Activated T-cell treated with anti-CD3 and anti-CD28 coated beads, Interleukin-2, amount 50 U/mL, for 24 hours (primary cell): ENCODE results near the gene SHROOM2.

Source experiments
- DNase-seq: peaks from one replicate; pipeline ENCODE4 v3.0.0-alpha.2; 2020
- H3K27ac Mint-ChIP-seq: 2 replicates; pipeline ENCODE4 v1.8.0; 2020; ENCODE audit warnings: mild to moderate bottlenecking, mixed read lengths
- H3K27me3 Mint-ChIP-seq: 2 replicates; pipeline ENCODE4 v1.8.0; 2020; ENCODE audit warnings: mixed read lengths
- H3K36me3 Mint-ChIP-seq: 2 replicates; pipeline ENCODE4 v1.8.0; 2020; ENCODE audit warnings: low read depth, mixed read lengths
- H3K4me1 Mint-ChIP-seq: 2 replicates; pipeline ENCODE4 v1.8.0; 2020; ENCODE audit warnings: low read depth, mixed read lengths
- H3K4me3 Mint-ChIP-seq: 2 replicates; pipeline ENCODE4 v1.8.0; 2020; ENCODE audit warnings: mild to moderate bottlenecking, moderate library complexity, mixed read lengths
- H3K9me3 Mint-ChIP-seq: 2 replicates; pipeline ENCODE4 v1.8.0; 2020; ENCODE audit warnings: mixed read lengths

Gene SHROOM2

GRCh38 chrX:9906919-9907318 lies 120.7 kb downstream of the SHROOM2 start:
- Mint-ChIP-seq H3K4me3 (no peak overlapping the region), H3K4me1 (peaks cover 6% of the 10 kb centered on the region), H3K9me3 (no peaks in the 10 kb centered on the region), H3K36me3 (no peaks in the 10 kb centered on the region), H3K27me3 (peaks cover 62% of the 10 kb centered on the region), H3K27ac (no peak overlapping the region)
- no peak for DNase-seq

DNA sequence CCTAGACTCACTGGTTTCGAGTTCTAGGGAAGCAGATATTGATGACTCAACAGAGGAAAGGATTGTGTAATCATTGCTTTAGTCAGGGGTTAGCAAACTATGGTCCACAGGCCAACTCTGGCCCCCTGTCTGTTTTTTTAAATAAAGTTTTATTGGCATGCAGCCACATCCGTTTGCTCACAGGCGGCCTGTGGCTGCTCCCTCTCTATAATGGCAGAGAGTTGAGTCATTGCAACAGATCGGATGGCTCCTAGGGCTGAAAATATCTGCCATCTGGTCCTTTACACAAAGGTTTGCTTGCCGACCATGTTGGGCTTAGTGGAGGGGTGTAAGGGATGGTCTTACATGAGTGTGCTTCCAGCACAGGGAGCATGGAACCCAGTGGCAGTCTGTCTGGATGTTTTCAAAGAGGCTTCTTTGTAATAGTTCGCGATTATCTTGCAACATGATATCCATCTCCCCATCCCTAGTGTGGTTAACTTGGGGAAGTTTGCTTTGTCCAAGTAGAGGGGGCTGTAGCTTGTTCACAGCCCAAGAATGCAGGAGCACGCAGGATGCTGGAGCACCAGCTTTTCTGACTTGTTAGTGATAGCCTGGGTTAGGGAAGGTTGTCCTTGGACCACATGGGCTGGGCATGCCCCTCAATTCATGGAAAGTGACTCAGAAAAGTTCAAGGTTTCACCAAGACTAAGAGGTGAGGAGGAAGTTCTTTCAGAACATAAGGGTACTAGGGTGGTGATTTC lies 121.6 kb downstream of the SHROOM2 start:
- Mint-ChIP-seq H3K27ac (no peak overlapping the region), H3K36me3 (no peaks in the 10 kb centered on the region), H3K9me3 (no peaks in the 10 kb centered on the region), H3K4me3 (no peak overlapping the region), H3K27me3 (peaks cover 62% of the 10 kb centered on the region), H3K4me1 (peaks cover 6% of the 10 kb centered on the region)
- no peak for DNase-seq

DNA sequence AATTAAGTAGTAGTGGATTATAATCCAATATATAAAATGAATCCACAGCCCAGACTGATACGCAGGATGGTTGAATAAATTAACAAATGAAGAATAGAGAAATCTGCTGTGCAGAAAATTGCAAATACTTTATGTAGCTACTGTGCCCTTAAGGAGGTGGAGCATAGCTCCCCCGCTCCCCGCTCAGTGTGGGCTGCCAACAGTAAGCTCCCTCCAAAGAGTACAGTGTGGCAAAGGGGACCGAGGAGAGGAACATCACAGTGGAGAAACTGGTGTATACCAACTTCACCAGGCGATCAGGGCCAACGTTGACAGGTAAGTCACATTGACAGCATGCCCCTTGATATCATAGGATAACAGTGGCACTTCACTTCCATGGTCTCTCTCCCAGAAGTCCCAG lies 123.0 kb downstream of the SHROOM2 start:
- Mint-ChIP-seq H3K9me3 (no peaks in the 10 kb centered on the region), H3K4me3 (no peak overlapping the region), H3K27me3 (peaks cover 60% of the 10 kb centered on the region), H3K36me3 (no peaks in the 10 kb centered on the region), H3K4me1 (peaks cover 6% of the 10 kb centered on the region), H3K27ac (no peak overlapping the region)
- no peak for DNase-seq

- peaks cover 3% of the 10 kb centered on the region for H3K4me1 Mint-ChIP-seq
- H3K9me3 Mint-ChIP-seq = no peaks in the 10 kb centered on the region
- H3K27me3 Mint-ChIP-seq = peaks cover 63% of the 10 kb centered on the region
- no peaks in the 10 kb centered on the region for H3K36me3 Mint-ChIP-seq
- no peak overlapping the region for H3K4me3 Mint-ChIP-seq
- no peak overlapping the region for H3K27ac Mint-ChIP-seq
- DNase-seq = no peak
Measured at GRCh38 chrX:9911487-9911886, 125.3 kb downstream of the SHROOM2 start.

DNA sequence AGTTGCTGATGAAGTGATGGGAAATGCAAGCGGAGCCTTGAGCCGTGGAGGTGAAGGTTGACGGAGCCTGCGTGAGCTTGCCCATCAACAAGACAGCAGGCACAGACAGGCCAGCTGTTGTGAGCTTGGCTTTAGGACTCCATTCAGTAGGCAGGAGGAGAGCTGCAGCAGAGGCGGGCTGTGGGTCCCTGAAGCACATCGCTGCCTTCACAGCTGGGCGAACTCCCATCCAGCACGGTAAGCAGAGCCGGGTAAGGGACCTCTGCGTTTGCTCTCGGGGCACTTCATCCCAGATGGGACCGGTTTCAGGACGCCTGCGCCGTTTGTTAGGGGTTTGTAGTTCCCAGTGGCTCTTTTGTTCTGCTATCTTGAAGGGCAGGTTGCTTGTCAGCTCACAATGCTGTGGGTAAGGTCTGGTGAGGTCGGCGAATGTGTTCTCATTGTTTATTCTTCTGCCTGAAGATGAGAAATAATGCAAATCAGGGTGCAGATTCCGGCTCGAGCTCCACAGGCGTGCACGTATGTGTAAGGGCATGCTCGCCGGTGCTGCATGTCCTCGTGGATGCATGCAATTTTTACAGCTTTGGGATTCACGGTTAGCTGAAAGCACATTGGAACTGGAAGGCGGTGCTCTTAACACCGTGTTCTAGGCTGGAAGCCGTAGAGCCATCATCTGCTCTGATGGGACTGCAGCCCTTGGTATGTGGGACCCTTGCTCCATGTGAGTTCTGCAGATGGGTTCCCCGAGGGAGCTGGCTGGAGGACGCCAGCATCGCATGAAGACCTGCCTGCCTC lies 126.3 kb downstream of the SHROOM2 start:
- no peak for DNase-seq
- no peak overlapping the region for H3K4me3 Mint-ChIP-seq

DNA sequence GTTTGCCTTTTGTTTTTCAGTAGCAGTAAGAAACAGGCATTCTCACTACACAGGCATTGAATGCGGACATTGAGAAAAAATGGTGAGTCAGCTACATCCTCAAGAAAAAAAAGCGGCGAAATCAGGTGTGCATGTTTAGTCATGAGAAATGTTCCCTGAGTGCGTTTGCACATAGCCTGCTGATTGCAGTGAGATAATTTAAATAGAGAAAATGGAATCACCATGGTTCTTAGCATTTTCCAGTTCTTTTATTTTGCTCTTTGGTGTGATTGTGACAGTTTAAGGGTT lies 126.9 kb downstream of the SHROOM2 start:
- Mint-ChIP-seq H3K27me3 (peaks cover 55% of the 10 kb centered on the region), H3K27ac (no peak overlapping the region), H3K4me3 (no peak overlapping the region), H3K9me3 (no peaks in the 10 kb centered on the region), H3K4me1 (peaks cover under 1% of the 10 kb centered on the region), H3K36me3 (no peaks in the 10 kb centered on the region)
- DNase-seq = no peak

More for the DNA sequence above, 126.3 kb downstream of the SHROOM2 start:
- H3K36me3 Mint-ChIP-seq = no peaks in the 10 kb centered on the region
- H3K4me1 Mint-ChIP-seq = peaks cover 3% of the 10 kb centered on the region
- H3K27ac Mint-ChIP-seq = no peak overlapping the region
- no peaks in the 10 kb centered on the region for H3K9me3 Mint-ChIP-seq
- peaks cover 59% of the 10 kb centered on the region for H3K27me3 Mint-ChIP-seq

DNA sequence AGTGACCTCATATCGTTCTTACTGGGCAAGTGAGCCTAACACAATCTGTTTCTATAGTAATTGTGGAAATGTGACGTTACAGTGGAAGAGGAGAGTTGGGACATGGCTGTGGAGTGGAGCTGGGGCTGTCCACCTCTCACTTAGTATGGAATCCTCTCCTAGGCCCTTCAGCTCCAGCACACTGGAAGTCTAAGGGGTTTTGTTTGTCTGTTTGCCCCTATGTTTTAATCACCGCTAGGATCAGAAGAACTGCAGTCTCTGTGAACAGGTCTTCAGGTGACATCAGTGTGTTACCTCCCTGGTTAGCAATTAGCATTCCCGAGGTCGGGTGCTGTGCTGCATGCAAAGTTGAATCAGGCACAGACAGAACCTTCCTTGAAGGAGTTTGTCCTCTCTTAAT lies 131.6 kb downstream of the SHROOM2 start:
- no peak for DNase-seq
- Mint-ChIP-seq H3K4me1 (no peaks in the 10 kb centered on the region), H3K27me3 (peaks cover 48% of the 10 kb centered on the region), H3K4me3 (no peak overlapping the region), H3K27ac (no peak overlapping the region), H3K9me3 (no peaks in the 10 kb centered on the region), H3K36me3 (no peaks in the 10 kb centered on the region)

- no peaks in the 10 kb centered on the region for H3K36me3 Mint-ChIP-seq
- no peaks in the 10 kb centered on the region for H3K4me1 Mint-ChIP-seq
- no peaks in the 10 kb centered on the region for H3K9me3 Mint-ChIP-seq
- H3K4me3 Mint-ChIP-seq = no peak overlapping the region
- H3K27ac Mint-ChIP-seq = no peak overlapping the region
- no peak for DNase-seq
- H3K27me3 Mint-ChIP-seq = peaks cover 38% of the 10 kb centered on the region
Measured at GRCh38 chrX:9919632-9920172, 133.5 kb downstream of the SHROOM2 start.

GRCh38 chrX:9921407-9921806 lies 135.2 kb downstream of the SHROOM2 start:
- H3K27me3 Mint-ChIP-seq = peaks cover 44% of the 10 kb centered on the region
- H3K4me1 Mint-ChIP-seq = no peaks in the 10 kb centered on the region
- no peaks in the 10 kb centered on the region for H3K36me3 Mint-ChIP-seq
- no peak overlapping the region for H3K4me3 Mint-ChIP-seq
- no peaks in the 10 kb centered on the region for H3K9me3 Mint-ChIP-seq
- no peak for DNase-seq
- H3K27ac Mint-ChIP-seq = no peak overlapping the region

DNA sequence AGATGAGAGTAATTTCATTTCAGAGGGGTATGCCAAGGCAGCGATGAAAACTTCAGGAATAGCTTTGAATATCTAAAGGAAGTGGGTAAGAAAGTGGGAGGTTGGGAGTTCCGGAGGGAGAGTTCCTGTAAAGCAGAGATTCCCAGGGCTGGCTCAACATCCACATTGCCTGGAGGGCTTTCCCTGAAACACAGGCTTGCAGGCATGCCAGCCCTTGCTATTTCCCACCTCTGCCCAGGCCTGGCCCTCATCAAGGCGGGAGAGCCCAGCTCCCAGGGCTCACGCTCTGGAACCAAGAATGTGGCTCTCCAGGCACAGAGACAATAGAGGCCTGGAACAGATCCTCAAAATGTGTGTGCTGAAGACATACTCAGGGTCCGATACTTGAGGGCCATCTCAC lies 137.1 kb downstream of the SHROOM2 start:
- no peak for DNase-seq
- H3K27me3 Mint-ChIP-seq = peaks cover 51% of the 10 kb centered on the region
- no peak overlapping the region for H3K4me3 Mint-ChIP-seq
- no peaks in the 10 kb centered on the region for H3K36me3 Mint-ChIP-seq
- H3K27ac Mint-ChIP-seq = no peak overlapping the region
- H3K9me3 Mint-ChIP-seq = no peaks in the 10 kb centered on the region
- H3K4me1 Mint-ChIP-seq = no peaks in the 10 kb centered on the region

DNA sequence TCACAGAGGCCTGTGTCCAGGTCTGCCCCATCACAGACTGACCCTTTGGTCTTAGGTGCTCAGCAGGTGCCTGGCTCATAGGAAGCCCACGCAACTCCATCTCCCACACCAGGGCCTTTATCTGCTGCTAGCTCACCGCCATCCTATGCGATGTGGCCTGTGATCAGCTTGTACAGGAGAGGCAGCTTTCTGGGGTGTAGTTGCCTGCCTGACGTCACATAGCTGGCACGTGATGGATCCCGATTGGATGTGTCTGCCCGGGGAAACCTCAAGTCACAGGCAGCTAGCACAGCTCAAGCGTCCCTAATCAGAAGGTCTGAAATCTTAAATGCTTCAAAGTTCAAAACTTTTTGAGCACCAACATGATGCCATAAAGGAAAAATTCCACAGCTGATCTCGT lies 139.8 kb downstream of the SHROOM2 start:
- DNase-seq = no peak
- H3K4me1 Mint-ChIP-seq = no peaks in the 10 kb centered on the region
- H3K9me3 Mint-ChIP-seq = no peaks in the 10 kb centered on the region
- H3K36me3 Mint-ChIP-seq = no peaks in the 10 kb centered on the region
- no peak overlapping the region for H3K27ac Mint-ChIP-seq
- peaks cover 48% of the 10 kb centered on the region for H3K27me3 Mint-ChIP-seq
- H3K4me3 Mint-ChIP-seq = no peak overlapping the region

GRCh38 chrX:9927698-9928482 lies 141.7 kb downstream of the SHROOM2 start:
- no peaks in the 10 kb centered on the region for H3K4me1 Mint-ChIP-seq
- H3K9me3 Mint-ChIP-seq = no peaks in the 10 kb centered on the region
- H3K27me3 Mint-ChIP-seq = peaks cover 36% of the 10 kb centered on the region
- H3K36me3 Mint-ChIP-seq = no peaks in the 10 kb centered on the region
- no peak overlapping the region for H3K4me3 Mint-ChIP-seq
- no peak overlapping the region for H3K27ac Mint-ChIP-seq
- no peak for DNase-seq

GRCh38 chrX:9935436-9935835 lies 149.2 kb downstream of the SHROOM2 start:
- H3K4me1 Mint-ChIP-seq = peaks cover 4% of the 10 kb centered on the region

DNA sequence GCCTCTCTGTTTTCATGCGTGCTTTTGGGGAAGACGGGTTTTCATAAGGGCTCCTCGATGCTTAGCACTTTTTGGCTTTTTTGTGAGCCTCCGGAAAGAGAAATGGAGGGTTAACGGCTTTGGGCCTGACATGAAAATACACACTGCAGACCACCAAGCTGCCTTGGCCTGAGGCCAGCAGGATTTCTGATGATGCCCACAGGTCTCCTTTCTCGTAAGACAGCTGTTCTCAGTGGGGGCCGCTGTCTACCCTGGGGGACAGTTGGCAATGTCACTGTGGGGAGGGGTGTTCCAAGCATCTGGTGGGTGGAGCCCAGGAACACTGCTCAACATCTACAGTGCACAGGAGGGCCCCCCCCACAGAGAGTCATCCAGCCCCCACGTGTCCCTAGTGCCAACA lies 151.5 kb downstream of the SHROOM2 start:
- peaks cover 65% of the 10 kb centered on the region for H3K27me3 Mint-ChIP-seq
- no peak for DNase-seq

More at GRCh38 chrX:9935436-9935835, 149.2 kb downstream of the SHROOM2 start:
- no peak for DNase-seq
- Mint-ChIP-seq H3K27me3 (peaks cover 54% of the 10 kb centered on the region), H3K36me3 (no peaks in the 10 kb centered on the region), H3K27ac (no peak overlapping the region), H3K9me3 (no peaks in the 10 kb centered on the region), H3K4me3 (no peak overlapping the region)

More for the DNA sequence above, 151.5 kb downstream of the SHROOM2 start:
- Mint-ChIP-seq H3K36me3 (no peaks in the 10 kb centered on the region), H3K4me1 (peaks cover 23% of the 10 kb centered on the region), H3K27ac (no peak overlapping the region), H3K4me3 (no peak overlapping the region), H3K9me3 (no peaks in the 10 kb centered on the region)
